Right kidney (tissue), 1 donor: ENCODE results near the gene PEX11A.

Experiments used
- DNase-seq: peaks from one replicate; pipeline ENCODE4 v3.0.0-alpha.2; 2016

Gene PEX11A

GRCh38 chr15:89677381-89677780, 13.2 kb downstream of the PEX11A start:
- no peak for DNase-seq

- no peak for DNase-seq
Observed at GRCh38 chr15:89675606-89676005, 14.9 kb downstream of the PEX11A start.

- no peak for DNase-seq
Observed at GRCh38 chr15:89674526-89674925, 16.0 kb downstream of the PEX11A start.

GRCh38 chr15:89673165-89673512, 17.4 kb downstream of the PEX11A start:
- DNase-seq: no peak

GRCh38 chr15:89672221-89673164, 18.1 kb downstream of the PEX11A start:
- no peak for DNase-seq

GRCh38 chr15:89671687-89672086, 18.9 kb downstream of the PEX11A start:
- no peak for DNase-seq

- no peak for DNase-seq
Observed at GRCh38 chr15:89670971-89671560, 19.5 kb downstream of the PEX11A start.

- DNase-seq: no peak
Observed at GRCh38 chr15:89669941-89670340, 20.6 kb downstream of the PEX11A start.

- DNase-seq: no peak
Observed at GRCh38 chr15:89669309-89669865, 21.2 kb downstream of the PEX11A start.

- DNase-seq: no peak
Observed at GRCh38 chr15:89668171-89668570, 22.4 kb downstream of the PEX11A start.

GRCh38 chr15:89667706-89667960, 22.9 kb downstream of the PEX11A start:
- DNase-seq: no peak

- DNase-seq: no peak
Observed at GRCh38 chr15:89666858-89667705, 23.5 kb downstream of the PEX11A start.

- no peak for DNase-seq
Observed at GRCh38 chr15:89666184-89666857, 24.2 kb downstream of the PEX11A start.

- peak; percentile 72 for DNase-seq
Observed at GRCh38 chr15:89665449-89666181, 24.9 kb downstream of the PEX11A start.

- DNase-seq: no peak
Observed at GRCh38 chr15:89664441-89665350, 25.9 kb downstream of the PEX11A start.

- DNase-seq: no peak
Observed at GRCh38 chr15:89662893-89663626, 27.5 kb downstream of the PEX11A start.

GRCh38 chr15:89660556-89660955, 30.0 kb downstream of the PEX11A start:
- DNase-seq: no peak

- no peak for DNase-seq
Observed at GRCh38 chr15:89659295-89659694, 31.3 kb downstream of the PEX11A start.

GRCh38 chr15:89657686-89658200, 32.8 kb downstream of the PEX11A start:
- DNase-seq: no peak
